Dedifferentiated amniotic fluid mesenchymal stem cell (primary cell): ENCODE results near the gene ATRN.

Source experiments
- DNase-seq: peaks from one replicate; pipeline ENCODE4 v3.0.0-alpha.2; 2016; ENCODE audit errors: extremely low spot score

The ATRN gene

GRCh38 chr20:3627476-3627875 lies 156.7 kb downstream of the ATRN start:
- DNase-seq, result no peak

GRCh38 chr20:3628502-3629314 lies 157.9 kb downstream of the ATRN start:
- no peak for DNase-seq

- no peak for DNase-seq
Observed at GRCh38 chr20:3629893-3630292, 159.1 kb downstream of the ATRN start.

- DNase-seq, result no peak
Observed at GRCh38 chr20:3630429-3630828, 159.6 kb downstream of the ATRN start.

- no peak for DNase-seq
Observed at GRCh38 chr20:3631534-3631933, 160.7 kb downstream of the ATRN start.

- DNase-seq, result no peak
Observed at GRCh38 chr20:3632311-3633004, 161.6 kb downstream of the ATRN start.

- DNase-seq, result no peak
Observed at GRCh38 chr20:3633913-3634478, 163.2 kb downstream of the ATRN start.

GRCh38 chr20:3635346-3635745 lies 164.5 kb downstream of the ATRN start:
- DNase-seq, result no peak

- DNase-seq, result no peak
Observed at GRCh38 chr20:3640259-3640658, 169.4 kb downstream of the ATRN start.

- no peak for DNase-seq
Observed at GRCh38 chr20:3645309-3646066, 174.7 kb downstream of the ATRN start.

GRCh38 chr20:3646067-3646440 lies 175.2 kb downstream of the ATRN start:
- no peak for DNase-seq

GRCh38 chr20:3646651-3647050 lies 175.8 kb downstream of the ATRN start:
- DNase-seq, result no peak

- DNase-seq, result no peak
Observed at GRCh38 chr20:3647473-3647872, 176.7 kb downstream of the ATRN start.

GRCh38 chr20:3648951-3649350 lies 178.1 kb downstream of the ATRN start:
- DNase-seq, result no peak

GRCh38 chr20:3651204-3651962 lies 180.6 kb downstream of the ATRN start:
- DNase-seq, result no peak

GRCh38 chr20:3652221-3652620 lies 181.4 kb downstream of the ATRN start:
- no peak for DNase-seq

- no peak for DNase-seq
Observed at GRCh38 chr20:3652676-3653596, 182.1 kb downstream of the ATRN start.

GRCh38 chr20:3653921-3654320 lies 183.1 kb downstream of the ATRN start:
- no peak for DNase-seq

GRCh38 chr20:3654326-3655130 lies 183.7 kb downstream of the ATRN start:
- DNase-seq, result no peak

GRCh38 chr20:3655131-3655405 lies 184.2 kb downstream of the ATRN start:
- DNase-seq, result no peak
